GM18507 (cell line): ENCODE data around the gene SAFB2.

ENCODE experiments used
- DNase-seq: peaks from one replicate; pipeline ENCODE4 v3.0.0; 2011; ENCODE audit warnings: low read depth; ENCODE audit not compliant: insufficient read length; ENCODE audit errors: extremely low spot score
- FAIRE-seq: peaks from 2 replicates; lab custom pipeline; 2011; peaks lifted over from hg19 to GRCh38; lab: Jason Lieb, UNC

The SAFB2 gene

DNA sequence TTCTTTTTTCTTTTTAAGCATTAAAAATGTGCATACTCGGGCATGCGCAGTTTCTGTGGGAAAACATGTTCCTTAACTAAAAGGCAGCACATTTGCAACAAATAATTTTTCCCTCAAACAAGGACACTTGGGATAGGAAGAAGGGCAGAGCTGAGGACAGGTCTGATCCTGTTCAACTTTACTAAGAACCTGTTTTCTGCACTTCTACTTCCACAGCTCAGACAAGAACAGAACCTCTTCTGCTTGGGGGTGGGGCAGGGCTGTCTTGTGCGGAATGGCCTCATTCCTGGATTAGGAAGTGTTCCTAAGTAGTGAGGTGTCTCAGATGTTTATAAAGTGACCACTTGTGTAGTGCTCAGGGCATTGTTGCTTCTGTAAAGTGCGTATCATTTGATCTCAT, 18.6 kb upstream of the SAFB2 start:
- FAIRE-seq, result no peak
- DNase-seq, result no peak

DNA sequence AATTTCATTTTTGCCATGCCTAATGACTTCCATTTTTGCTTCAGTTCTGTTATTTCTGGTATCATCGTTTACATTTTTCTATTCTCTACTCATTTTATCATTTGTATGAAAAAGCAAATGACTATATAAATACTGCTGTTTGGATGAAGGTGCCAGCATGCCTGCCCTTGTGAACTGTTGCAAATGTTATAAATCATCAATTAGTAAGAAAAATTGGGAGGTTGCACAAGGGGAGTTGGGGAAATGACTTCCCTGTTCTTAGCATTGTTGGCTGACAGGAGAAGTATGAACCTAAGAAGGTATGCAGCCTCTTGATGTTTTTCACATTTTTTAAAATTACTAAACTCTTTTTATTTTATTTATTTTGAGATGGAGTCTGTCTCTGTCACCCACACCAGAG, 15.4 kb upstream of the SAFB2 start:
- no peak for DNase-seq
- FAIRE-seq, result no peak

DNA sequence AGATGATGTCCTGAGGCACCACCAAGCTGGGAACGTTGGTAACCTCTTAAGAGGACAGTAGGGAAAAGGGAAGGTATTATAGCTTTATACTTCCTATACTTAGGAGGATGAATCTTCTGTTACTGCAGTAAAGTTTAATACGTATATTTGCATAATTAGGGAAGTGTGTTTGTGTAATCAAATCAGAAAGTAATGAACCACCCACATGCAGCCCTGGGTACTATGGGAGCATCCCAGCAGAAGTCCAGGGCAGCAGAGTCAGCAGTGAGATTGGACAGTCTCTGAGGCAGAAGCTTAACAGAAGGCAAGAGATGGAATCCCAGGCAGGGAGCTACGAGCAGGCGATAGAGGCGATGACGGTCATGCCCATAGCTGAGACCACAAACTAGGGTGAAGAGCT, 12.9 kb upstream of the SAFB2 start:
- FAIRE-seq, result no peak
- no peak for DNase-seq

DNA sequence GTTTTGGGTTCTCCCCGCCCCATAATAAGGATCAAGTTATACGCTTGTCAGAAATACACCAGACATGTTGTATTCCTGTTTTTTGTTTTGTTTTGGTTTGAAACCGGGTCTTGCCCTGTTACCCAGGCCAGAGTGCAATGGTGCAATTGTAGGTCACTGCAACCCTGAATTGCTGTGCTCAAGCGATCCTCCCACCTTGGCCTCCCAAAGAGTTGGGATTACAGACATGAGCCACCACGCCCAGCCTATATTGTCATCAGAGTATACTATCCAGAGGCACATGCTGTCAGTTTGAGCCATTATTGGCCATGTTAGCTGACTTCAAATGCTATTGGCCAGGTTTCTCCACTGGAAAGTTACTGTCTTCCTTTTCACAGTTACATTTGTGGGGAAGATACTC, 10.1 kb upstream of the SAFB2 start:
- no peak for FAIRE-seq
- no peak for DNase-seq

DNA sequence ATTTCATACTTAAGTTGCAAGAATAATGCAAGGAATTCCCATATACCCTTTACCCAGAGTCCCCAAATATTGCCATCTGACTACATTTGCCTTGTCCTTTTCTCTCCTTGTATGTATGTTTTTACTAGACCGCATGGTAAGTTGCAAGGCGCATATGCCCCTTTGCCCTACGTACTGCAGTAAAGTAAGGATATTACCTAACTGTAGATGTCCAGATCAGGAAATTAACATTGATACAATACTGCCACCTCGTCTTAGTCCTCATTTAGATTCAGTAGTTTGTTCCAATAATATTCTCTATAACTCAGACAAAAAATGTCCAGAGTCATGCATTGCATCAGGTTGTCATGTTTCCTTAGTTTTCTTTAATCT, 9.7 kb upstream of the SAFB2 start:
- FAIRE-seq (no peak), DNase-seq (no peak)

DNA sequence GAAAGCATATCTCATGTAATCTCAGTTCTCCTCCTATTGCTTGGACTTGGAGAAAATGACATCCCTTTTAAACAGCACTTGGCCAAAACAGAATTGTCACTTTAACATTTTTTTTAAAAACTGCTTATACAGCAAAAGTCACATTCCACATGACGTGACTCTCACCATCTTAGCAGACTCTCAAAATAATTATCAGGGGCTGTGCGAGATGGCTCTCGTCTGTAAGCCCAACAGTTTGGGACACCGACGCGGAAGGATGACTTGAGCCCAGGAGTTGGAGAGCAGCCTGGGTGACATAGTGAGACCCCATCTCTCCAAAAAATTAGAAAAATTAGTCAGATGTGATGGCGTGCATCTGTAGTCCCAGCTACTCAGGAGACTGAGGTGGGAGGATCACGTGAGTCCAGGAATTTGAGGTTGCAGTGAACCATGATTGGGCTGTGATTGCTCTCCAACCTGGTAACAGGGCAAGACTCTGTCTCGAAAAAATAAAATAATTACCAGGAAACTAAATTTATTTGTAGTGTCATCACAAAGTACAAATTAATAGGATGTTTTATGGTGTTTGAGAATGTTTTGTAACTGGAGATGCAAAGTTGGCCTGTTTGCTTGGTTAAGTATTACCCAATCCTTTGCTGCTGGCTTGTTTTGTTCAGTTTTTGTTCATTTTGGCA, 9.1 kb upstream of the SAFB2 start:
- FAIRE-seq (no peak), DNase-seq (no peak)

DNA sequence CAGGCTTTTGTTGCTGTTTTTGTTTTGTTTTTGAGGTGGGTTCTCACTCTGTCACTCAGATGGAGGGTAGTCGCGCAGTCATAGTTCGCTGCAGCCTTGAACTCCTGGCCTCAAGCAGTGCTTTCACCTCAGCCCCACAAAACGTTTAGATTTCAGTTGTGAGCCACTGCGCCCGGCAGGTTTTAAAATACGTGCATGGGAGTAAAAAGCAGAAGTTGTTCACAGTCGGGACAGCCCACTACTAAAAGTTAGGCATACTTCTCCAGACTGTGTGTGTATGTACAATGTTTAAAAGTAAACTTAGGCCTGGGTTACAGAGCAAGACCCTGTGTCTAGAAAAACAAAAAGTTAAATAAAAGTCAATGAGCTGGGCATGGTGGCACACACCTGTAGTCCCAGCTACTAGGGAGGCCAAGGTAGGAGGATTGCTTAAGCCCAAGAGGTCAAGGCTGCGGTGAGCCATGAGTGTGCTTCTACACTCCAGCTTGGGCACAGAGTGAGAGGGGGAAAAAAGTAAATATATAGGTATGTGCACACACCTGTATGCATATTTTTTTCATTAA, 6.4 kb upstream of the SAFB2 start:
- DNase-seq (no peak), FAIRE-seq (peak; percentile 47)

DNA sequence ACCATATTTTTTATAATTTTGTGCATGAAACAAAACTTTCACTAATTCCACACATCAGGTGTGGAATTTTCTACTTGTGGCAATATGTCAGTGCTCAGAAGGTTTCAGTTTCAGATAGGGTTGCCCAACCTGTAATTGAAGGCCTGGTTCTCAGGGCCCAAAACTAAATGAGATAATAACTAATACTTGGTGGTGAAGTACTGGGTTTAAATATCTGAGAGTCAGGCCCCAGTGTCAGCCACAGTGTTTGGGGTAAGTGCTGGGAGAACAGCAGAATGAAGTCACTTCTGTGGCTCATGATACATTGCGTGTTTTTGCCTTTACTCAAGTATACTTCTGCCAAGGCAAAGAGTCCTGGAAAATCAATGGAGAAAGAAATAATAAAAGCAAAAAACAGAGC, 5.9 kb upstream of the SAFB2 start:
- FAIRE-seq, result peak; percentile 21
- no peak for DNase-seq

DNA sequence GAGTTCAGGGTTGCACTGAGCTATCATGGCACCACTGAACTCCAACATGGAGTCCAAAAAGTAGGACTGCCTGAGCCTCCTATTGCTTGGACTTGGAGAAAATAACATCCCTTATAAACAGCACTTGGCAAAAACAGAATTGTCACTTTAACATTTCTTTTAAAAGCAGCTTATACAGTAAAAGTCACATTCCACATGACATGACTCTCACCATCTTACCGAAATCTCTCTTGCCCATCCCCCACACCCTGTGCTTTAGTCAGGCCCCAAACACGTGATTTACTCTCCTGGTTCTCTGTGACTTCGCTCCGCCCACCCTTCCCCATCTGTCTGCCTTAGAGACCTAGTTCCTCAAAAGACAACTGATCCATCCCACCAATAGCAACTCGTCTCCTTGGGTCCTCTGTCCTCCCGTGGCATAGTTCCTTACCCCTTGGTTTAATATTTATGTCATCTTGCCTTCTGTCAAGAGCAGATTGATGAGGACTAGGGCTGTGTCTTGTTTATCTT, 4.9 kb upstream of the SAFB2 start:
- peak; percentile 82 for FAIRE-seq

DNA sequence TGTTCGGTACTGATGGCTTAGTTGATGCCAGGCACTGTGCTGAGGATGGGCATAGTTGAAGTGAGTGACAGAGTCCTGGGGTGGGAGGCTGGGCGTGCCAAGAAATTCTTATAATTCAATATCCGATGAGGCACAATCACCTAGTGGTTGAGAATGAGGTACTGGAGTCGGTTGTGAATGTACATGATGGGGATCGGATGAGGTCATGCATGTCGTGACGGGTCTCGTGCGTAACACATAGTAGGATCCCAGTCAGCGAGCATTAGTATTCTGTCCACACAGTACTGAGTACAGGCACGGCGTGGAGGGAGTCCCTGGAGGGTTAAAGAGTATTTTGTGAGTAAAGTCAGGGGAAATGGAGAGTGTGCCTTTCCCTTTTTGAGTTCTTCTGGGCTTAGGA, 3.1 kb upstream of the SAFB2 start:
- DNase-seq (no peak), FAIRE-seq (no peak)

More for the DNA sequence above, 4.9 kb upstream of the SAFB2 start:
- DNase-seq, result no peak

DNA sequence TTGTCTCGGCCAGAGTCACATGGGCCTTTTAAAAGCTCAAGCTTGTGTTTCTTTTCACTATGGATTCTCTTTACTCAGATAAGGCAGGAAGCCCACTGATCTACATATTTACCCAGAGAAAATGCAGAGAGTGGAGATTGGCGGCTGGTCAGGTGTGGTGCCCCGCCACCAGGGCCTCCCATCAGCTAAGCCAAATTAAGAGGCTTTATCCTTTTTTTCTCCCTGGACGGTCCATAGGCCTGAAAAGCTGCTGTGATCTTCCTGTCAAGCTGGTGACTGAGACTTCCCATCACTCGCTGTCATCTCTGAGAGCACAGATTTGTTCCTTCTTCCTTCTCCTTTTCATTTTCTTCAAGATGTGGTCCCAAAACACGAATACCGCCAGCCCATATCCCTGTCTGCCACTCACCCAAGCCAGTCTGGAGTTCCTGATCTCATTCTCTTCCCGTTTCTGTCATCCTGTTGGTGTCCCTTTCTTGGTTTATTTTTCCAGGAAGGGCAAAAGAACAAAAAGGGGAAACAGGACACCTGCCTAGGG, 2.2 kb upstream of the SAFB2 start:
- FAIRE-seq (no peak), DNase-seq (no peak)

DNA sequence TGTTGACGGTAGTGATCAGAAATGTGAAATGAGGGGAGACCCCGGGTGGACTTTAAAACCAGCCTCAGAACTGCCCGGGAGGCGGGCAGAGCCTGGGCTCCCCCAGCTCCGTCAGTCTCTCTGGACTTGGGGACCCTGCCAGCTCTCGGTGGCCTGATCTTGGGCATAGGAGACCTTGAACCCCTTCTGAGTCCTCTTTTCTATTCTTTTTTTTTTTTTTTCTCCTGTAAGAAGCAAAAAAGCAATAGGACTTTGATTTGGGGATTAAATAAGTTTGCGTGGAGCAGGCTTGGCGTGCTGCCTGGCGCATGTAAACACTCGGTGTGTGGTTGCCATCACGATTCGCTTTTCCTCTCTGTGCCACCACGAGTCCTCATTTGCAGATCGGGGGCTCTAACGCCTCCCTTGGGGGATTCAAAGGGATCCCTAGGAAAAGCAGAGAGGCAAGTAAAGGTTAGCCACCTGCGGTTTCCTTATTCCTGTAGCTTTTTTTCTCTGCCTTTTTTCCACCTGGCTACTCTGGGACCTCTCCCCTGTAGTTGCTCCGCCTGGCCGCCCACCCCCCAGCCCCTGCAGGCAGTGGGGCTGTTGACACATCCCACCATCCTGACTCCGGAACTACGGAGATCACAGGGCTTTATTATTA, 1.6 kb upstream of the SAFB2 start:
- FAIRE-seq (no peak), DNase-seq (no peak)

DNA sequence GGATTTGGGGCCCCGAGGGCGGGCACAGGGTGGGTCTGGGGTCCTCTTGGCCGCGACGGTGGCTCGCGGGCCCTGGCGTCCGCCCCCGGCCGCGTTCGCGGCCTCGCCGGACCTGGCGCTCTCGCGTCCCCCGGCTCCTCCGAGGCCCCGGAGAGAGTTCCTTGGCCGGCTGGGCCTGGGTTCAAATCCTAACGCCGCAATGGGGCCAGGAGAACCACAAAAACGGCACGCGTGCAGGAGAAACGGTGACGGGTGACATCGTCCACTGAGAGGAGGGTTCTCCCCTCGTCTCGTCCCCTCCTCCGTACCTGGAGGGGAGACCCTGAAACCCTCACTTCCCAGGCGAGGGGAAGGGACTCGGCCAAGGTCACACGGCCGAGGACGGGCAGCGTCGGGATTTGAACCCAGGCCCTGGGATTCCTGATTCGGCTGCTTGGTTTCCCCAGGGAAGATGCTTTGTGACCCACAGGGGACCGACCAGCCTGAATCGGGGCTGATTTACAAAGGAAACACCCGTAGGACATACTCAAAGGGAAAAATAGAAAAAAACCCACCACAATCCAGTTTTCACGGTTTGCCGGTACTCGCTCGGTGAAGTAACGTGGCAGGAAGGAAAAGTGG, 931 bp upstream of the SAFB2 start:
- no peak for DNase-seq
- FAIRE-seq, result peak; percentile 21

DNA sequence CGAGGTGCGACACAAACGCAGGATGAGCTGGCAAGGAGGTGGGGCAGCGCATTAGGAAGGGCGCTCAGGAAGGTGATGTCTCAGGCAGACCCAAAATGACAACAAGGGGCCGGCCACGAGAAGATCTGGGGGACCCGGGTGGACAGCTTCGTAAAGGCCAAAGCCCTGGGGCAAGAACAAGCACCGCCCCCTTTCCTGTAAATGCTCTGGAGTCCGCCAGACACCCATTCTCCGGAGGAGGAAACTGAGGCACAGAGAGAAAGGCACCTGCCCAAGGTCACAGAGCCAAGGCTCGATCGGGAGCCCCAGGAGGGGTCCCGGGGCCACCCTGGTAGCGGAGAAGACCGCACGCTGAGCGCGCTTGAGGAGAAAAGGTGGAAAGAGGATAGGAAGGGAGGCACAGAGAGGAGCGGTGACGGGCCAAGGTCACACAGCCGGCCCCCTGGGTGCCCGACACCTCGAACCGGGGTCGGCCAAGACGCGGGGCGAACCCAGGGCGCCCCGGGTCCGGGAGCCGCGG, 571 bp downstream of the SAFB2 start:
- DNase-seq (no peak), FAIRE-seq (no peak)

DNA sequence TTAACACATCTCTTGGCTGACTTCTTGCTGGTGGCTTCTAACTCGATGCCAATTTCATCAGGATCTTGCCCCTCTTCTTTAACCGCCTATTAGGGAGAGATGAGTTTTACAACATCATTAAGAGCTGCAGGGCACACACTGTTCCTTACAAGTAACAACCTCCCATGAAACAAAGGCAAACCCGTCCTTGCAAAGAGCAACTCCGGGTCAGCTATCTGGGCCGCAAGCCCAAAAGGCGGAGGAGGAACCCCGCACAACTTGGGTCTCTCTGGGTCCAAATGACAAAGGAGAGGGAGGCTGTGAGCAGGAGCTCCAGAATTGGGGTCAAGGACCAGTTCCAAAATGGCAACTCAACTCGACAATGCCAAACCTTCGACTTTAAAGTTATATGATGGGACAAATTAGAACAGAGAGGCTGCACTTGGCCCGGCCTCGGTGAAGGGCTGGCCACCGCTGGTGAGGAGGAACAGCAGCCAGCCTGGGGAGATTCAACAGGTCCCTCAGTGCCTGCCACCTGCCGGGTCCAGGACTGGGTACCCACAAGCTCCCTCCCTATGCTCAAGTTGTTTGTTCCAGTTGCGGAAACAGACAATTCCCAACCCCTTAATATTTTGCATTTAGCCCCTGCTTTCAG, 1.1 kb downstream of the SAFB2 start:
- FAIRE-seq (peak; percentile 35), DNase-seq (no peak)

DNA sequence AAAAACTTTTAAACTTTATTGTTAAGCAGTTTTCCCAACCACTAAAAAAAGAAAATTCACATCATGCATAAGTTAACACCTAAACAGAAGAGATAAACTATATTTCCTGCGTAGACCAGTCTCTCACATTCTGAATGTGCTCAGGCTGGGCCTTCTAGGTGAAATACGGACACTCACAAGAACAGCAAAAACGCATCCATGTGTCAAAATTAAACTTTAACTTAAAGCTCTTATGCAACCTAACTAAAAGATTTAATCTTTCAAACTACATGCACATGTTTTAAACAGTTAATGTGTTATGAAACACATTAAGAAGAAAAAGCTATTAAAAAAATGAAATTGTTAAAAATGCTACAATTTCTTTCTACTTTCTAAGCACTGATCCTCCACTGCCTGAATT, 2.6 kb downstream of the SAFB2 start:
- no peak for FAIRE-seq
- no peak for DNase-seq

DNA sequence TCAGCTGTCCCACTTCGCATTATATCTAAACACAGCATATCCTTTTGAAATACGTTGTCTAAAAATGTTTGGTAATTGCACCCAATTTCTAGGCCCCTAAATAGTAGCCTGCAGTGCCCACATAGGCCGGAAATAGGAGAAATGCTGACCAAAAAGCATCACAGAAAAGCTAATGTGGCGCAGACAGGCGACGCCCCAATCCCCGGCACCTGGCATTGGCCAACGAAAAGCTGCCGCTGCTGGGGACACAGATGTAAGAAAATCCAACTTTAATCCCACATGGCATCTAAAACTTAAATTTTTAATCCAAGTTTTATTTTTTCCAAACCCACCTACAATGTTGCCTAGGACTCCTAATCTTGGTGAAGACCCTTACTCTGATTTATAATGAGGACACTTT, 4.0 kb downstream of the SAFB2 start:
- FAIRE-seq (no peak), DNase-seq (no peak)

DNA sequence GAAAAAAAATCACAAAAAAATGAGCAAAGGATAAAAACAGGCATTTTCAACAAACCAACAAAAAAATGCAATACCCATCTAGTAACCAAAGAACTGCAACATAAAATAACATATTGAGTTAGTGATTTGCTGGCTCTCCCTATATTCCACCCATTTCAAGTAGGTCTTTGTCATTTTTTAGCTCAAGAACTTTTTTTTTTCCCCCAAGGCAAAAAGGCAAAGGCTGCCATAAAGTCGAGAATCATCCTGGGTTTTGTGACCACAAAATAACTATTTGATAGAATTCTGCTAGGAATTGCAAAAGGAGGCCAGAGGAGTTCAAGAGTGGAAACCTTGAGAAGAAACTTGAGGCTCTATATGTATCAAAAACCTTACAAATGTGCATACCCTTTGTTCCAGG, 5.5 kb downstream of the SAFB2 start:
- no peak for FAIRE-seq
- DNase-seq, result no peak

DNA sequence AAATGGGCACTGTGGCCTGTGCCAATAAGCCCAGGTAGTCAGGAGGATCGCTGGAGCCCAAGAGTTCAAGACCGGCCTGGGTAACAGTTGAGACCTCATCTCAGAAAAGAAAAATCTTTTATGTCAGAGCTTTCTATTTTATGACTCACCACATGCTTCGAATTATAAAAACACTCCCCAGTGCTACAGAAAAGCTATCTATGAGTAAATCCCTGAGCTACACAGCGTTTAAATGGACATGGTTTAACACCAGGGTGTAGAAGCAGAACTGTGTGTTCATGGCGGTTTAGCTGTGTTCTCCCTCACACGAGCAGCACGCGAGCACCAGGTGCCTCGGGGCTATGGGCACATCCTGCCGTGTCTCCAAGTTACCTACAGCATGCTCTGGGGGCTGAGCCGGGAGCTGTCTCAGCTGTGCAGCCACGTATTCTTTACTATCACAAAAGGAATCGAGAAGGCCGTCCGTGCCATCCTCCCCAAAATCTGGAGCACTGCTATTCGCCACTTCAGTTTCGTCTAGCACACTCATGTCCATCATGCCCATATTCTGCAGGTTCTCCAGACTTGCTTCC, 6.7 kb downstream of the SAFB2 start:
- no peak for DNase-seq

More for the DNA sequence above, 6.7 kb downstream of the SAFB2 start:
- no peak for FAIRE-seq
